ENCODE results near the gene SEPTIN11. TPM values are rescaled to one million over a fixed set of nuclear protein-coding genes. Genes with fewer than 3 reads are reported as not detected.

Gene SEPTIN11
- total and polyA plus RNA-seq, 7 donors = 5.7 to 54.0 (median 33.2) TPM

- no peak overlapping the region for H3K4me3 ChIP-seq
- peaks cover 3% of the 10 kb centered on the region for H3K9me3 ChIP-seq
- intact Hi-C loops (cut with DNase I) = no loop called here
- no peaks in the 10 kb centered on the region for H3K27me3 ChIP-seq (ENCODE audit: insufficient read depth in 3 of 3, low read length in 2 of 3)
- no peak overlapping the region for H3K27ac ChIP-seq
- 97 to 100% (median 100%) methylated on average over 1 of the region's 1 CpG for WGBS, 3 donors
- H3K36me3 ChIP-seq (ENCODE audit: insufficient read depth in 1 of 2, low read depth in 1 of 2) = no peaks in the 10 kb centered on the region
- DNase-seq (no peak), ATAC-seq (no peak)
- H3K4me1 ChIP-seq = no peaks in the 10 kb centered on the region
- TF ChIP-seq CTCF (IDR thresholded peaks at IDR 0.05) = no peak
Observed at GRCh38 chr4:76909711-76910110, 39.8 kb upstream of the SEPTIN11 start.

- no peak for DNase-seq
- intact Hi-C loops (cut with DNase I) = no loop called here
- no peak for TF ChIP-seq CTCF (IDR thresholded peaks at IDR 0.05)
Observed at GRCh38 chr4:76920715-76921114, 28.8 kb upstream of the SEPTIN11 start.

GRCh38 chr4:76923619-76924357 lies 25.8 kb upstream of the SEPTIN11 start:
- Histone ChIP-seq H3K27me3 (ENCODE audit: insufficient read depth in 3 of 3, low read length in 2 of 3) (no peaks in the 10 kb centered on the region), H3K36me3 (ENCODE audit: insufficient read depth in 1 of 2, low read depth in 1 of 2) (no peaks in the 10 kb centered on the region), H3K4me1 (no peaks in the 10 kb centered on the region), H3K4me3 (no peak overlapping the region), H3K9me3 (no peaks in the 10 kb centered on the region), H3K27ac (no peak overlapping the region)
- 87 to 97% (median 94%) methylated on average over 5 of the region's 5 CpGs for WGBS, 3 donors
- intact Hi-C loops (cut with DNase I) = no loop called here
- TF ChIP-seq CTCF (IDR thresholded peaks at IDR 0.05) = no peak
- DNase-seq (no peak), ATAC-seq (no peak)

More at GRCh38 chr4:76920715-76921114, 28.8 kb upstream of the SEPTIN11 start:
- Histone ChIP-seq H3K27ac (no peak overlapping the region), H3K9me3 (no peaks in the 10 kb centered on the region), H3K36me3 (ENCODE audit: insufficient read depth in 1 of 2, low read depth in 1 of 2) (no peaks in the 10 kb centered on the region), H3K27me3 (ENCODE audit: insufficient read depth in 3 of 3, low read length in 2 of 3) (no peaks in the 10 kb centered on the region), H3K4me1 (no peaks in the 10 kb centered on the region), H3K4me3 (no peak overlapping the region)
- ATAC-seq = no peak

GRCh38 chr4:76926841-76927240 lies 22.7 kb upstream of the SEPTIN11 start:
- Histone ChIP-seq H3K4me1 (no peaks in the 10 kb centered on the region), H3K27ac (no peak overlapping the region), H3K9me3 (no peaks in the 10 kb centered on the region), H3K27me3 (ENCODE audit: insufficient read depth in 3 of 3, low read length in 2 of 3) (no peaks in the 10 kb centered on the region), H3K4me3 (no peak overlapping the region), H3K36me3 (ENCODE audit: insufficient read depth in 1 of 2, low read depth in 1 of 2) (no peaks in the 10 kb centered on the region)
- intact Hi-C loops (cut with DNase I) = no loop called here
- DNase-seq (no peak), ATAC-seq (no peak)
- WGBS, 3 donors = 82 to 93% (median 89%) methylated on average over 6 of the region's 6 CpGs
- TF ChIP-seq CTCF (IDR thresholded peaks at IDR 0.05) = no peak

GRCh38 chr4:76930685-76931084 lies 18.9 kb upstream of the SEPTIN11 start:
- intact Hi-C loops (cut with DNase I) = no loop called here
- no peak for ATAC-seq
- Histone ChIP-seq H3K4me1 (no peaks in the 10 kb centered on the region), H3K36me3 (ENCODE audit: insufficient read depth in 1 of 2, low read depth in 1 of 2) (no peaks in the 10 kb centered on the region), H3K27me3 (ENCODE audit: insufficient read depth in 3 of 3, low read length in 2 of 3) (no peaks in the 10 kb centered on the region), H3K4me3 (no peak overlapping the region), H3K27ac (no peak overlapping the region), H3K9me3 (no peaks in the 10 kb centered on the region)
- TF ChIP-seq CTCF (IDR thresholded peaks at IDR 0.05) = no peak
- DNase-seq = no peak
- WGBS, 3 donors = 89 to 96% (median 96%) methylated on average over 2 of the region's 2 CpGs
